ENCODE measurements around the gene DPP10.

The DPP10 gene

DNA sequence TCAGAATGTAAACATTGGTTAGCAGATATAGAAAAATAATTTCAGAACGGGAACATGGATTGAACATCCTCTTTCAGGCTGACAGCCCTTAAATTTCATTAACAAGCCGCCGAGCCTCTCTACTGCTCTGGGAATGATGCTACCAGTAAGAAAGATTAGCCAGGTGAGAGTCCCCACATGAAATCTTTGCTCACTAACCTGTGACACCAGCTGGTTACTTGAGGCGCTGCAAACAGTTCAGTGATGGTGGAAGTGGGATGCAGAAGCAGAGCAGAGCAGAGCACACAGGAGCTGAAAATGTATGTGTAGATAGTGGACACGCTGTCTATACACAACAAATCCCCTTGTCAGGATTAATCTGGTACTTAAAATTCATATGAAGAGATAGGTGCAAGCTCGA, 721.1 kb downstream of the DPP10 start:
- DNase-seq: peak; percentile 14

DNA sequence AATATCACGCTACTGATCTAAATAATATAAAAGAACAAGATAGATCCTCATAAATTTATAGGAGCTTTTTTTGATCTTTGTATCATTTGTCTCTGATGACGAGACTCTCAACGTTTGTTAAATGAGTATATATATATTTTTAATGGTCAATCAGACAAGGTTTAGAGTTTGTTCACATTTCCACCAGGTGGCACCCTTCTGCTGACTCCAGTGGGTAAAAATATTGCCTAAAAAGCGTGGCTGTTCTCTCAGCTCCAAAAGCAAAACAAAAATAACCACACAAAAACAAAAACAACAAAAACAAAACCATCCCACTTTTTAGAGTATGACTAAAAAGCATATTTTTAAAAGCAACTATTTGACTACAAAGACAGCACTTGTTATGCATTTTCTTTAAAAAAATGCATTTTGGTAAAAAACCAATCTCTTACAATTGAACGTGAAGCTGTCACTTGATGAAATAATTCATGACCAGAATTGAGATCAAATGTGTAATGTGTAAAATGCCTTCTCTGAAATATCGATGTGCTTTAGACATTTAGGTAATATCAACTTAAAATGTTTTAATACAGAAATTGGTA, 723.2 kb downstream of the DPP10 start:
- DNase-seq: peak; percentile 77

DNA sequence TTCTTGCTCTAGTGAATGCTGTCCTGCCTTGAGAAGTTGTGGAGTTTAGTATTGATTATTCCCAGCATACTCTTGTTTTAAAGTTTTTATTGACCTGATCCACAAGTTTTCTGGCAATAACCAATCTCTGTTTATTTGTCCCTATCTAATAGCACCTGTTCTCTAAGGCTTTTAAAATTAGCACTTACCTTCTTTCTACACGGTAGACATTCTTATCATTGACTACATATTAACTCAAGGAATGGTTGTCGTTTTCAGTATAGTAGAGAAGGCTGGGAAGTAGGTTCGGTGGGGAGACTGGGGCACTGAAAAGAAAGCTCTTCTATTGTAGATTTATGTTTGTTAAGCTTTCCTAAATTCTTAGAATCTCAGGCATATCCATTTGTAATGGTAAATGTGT, 726.0 kb downstream of the DPP10 start:
- no peak for DNase-seq

DNA sequence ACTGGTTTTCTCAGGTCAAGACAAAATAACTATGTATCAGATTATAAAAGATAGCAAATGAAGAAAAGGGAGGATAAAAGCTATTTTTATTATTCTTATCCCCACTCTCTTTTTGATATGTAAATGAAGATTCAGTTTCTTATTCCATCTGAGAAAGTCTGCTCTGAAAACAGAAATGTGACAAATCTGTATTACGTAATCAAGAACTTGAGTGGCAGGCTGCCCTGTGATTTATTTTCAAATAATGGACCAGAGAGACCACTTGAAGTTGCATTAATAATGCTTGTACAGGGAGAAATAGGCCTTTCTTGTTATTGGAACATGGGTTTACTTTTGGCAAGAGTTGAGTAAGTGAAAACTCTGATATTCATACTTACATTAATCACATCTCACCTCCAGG, 727.4 kb downstream of the DPP10 start:
- DNase-seq: no peak

GRCh38 chr2:115171751-115172150, 729.3 kb downstream of the DPP10 start:
- DNase-seq: no peak

GRCh38 chr2:115174651-115175050, 732.2 kb downstream of the DPP10 start:
- DNase-seq: no peak

DNA sequence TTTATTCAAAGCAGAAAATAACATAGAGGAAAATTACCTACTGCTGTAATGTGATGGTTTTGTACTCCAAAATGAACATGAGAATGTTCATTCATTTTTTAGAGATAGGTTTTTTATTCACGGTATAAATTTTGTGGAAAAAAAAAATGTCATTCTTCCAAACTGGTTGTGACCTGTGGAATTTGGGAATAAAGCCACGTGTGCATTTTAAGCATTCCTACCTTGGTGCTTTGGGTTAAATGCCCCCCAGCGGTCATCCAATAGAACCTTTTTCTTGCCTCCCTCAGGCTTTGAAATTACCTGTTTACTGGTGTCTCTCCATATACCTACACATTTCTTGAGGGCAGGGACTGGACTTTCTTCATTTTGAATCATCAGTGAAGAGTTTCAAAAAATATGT, 740.7 kb downstream of the DPP10 start:
- no peak for DNase-seq

GRCh38 chr2:115190459-115190858, 748.0 kb downstream of the DPP10 start:
- no peak for DNase-seq

GRCh38 chr2:115194623-115195022, 752.2 kb downstream of the DPP10 start:
- DNase-seq: no peak

DNA sequence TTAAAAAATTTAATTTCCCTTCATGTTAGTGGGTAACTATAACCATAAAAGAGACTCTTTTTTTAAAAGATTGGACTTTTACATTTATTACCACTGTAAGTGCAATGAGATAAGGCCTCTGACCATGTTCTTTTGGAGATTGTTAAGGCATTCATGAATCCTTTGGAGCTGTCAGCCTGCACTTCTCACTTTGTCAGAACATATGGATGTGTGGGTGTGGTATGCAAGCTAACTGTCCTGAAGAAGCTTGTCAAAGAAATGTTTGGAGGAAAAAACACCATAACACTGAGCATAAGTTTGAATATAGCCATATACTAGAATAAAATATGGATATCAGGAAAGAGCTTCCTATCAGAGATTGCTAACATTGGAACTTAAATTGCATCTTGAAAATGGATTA, 754.1 kb downstream of the DPP10 start:
- no peak for DNase-seq

DNA sequence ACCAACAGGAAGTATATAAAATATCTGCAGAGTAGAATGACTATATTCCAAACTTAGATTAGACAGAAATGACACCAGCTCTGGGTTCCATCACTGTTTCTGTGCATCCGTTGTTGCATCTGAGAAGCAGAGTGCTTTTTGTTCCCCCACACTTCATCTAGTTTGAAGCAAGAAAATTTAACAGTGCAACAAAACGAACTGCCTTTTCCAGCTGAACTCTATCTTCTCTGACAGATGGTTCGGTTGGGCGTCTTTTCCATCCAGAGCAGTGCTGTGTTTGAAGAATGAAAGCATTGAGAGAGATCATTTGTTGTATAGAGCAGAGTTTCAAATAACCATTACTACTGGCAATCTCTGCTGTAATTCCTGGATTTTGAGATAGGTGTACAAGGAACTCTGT, 757.5 kb downstream of the DPP10 start:
- DNase-seq: no peak

- DNase-seq: no peak
Observed at GRCh38 chr2:115201386-115201785, 758.9 kb downstream of the DPP10 start.

DNA sequence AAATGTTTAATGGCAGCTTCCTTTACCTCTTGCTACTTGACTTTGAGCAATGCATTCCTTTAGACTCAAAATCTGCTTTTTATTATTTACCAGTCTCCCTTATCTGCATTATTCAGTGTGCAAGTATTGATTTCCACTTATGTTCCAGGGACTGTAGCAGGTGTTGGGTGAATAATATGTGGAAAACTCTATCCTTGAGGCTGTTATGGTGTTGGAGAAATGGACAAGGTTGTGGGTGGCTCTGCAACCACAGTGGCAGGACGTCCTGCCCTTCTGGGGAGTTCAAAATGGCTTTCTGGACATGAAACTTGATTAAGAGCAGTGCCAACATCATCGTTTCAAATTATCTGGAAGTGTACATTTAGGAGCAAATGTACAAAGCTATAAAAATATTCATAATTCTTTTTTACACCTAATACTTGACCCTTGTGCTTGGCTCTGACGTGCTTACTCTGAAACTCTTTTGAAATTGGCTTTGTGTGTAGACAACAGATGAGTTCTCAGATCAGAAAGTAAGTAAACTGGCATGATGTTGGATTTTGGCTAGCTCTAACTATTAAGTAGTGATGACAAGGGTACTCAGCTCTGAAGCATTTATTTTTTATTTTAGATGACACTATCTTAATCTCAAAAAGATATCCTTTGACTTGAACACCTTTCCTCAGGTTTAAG, 766.2 kb downstream of the DPP10 start:
- no peak for DNase-seq

DNA sequence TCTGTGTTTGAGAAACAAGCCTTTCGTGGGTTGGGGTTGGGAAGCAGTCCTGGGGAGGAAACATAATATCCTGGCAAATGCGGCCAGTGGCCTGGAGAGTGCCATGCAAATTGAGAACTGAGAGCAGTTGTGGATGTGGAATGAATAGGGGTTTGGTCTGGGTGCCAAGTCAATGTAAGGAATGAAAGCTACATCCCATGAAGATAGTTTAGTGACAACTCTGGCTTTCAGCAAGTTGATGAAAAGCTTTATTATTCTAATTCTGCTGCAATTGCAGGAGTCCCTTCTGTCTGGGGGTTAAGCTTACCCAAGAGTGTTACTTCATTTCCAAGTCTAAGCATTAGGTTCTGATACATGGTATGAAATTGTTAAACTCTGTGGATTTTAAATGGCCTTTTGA, 771.6 kb downstream of the DPP10 start:
- DNase-seq: no peak

DNA sequence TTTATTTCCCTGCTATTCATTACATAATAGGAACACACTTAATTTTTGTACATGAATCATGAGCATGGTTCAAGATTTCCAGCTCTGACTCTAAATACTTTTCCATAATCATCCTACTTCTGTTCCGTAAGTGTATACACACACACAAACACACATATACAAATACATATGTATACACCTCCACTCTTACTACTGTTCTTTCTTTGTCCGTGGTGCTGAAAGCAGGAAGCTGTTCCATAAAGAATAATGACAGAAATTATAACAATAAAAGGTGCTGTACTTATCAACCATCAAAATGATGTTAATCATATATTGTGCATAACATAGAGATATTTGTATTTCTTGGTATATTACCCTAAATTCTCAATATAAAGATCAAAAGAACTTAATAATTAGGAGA, 776.9 kb downstream of the DPP10 start:
- DNase-seq: no peak

DNA sequence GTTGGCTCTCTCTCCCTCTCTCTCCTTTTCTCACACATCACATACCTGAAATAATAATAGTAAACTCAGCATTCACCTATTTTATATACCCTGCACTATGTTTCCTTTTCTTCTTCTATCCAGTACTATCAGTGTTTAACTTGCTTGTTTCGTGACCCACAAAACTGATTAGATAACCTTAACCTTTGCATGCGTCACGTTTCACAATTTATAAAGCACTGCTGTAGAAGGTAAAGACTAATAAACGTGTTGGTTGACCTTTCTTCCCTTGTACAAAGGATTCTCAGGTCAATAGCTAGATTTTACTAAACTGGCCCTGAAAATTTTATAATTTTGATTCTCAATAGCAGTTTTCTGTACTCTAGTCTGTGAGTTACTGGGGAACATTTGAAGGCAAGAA, 791.7 kb downstream of the DPP10 start:
- no peak for DNase-seq

DNA sequence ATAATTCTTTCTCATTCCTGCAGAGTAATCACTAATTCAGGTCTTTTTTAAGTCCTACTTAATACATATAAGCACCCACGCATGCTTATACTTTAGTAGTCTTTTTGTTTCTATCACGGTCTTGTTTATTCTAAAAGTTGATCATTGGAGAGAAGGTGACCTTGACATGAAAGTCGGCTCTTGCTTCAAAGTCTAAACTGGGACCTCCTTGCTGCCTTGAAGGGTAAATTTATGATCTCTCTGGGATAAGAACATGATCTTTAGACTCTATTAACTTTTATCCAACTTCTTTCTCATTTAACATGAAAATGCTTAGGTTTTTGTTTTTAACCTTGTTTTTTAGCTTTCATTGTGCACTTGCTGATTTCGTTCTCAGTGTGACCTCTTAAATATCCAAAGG, 792.3 kb downstream of the DPP10 start:
- no peak for DNase-seq

- DNase-seq: peak; percentile 35
Observed at GRCh38 chr2:115248066-115248465, 805.6 kb downstream of the DPP10 start.

DNA sequence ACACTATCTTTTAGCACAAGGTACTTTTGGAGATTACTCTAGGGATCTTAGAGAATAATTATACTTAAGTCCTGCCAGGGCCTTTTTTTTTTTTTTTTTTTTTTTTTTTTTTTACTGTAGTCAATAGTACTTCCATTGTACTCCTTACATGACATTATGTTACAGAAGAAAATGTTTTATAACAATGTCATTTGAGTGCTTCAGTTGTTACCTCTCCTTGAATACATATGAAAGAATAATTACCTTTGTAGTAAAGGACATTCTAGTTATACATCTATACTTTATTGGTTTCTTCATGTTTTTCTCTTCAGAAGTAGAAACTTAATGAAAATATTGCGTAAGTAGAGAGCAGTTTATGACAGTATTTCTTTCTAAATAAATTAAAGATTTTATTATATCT, 834.9 kb downstream of the DPP10 start:
- DNase-seq: no peak

DNA sequence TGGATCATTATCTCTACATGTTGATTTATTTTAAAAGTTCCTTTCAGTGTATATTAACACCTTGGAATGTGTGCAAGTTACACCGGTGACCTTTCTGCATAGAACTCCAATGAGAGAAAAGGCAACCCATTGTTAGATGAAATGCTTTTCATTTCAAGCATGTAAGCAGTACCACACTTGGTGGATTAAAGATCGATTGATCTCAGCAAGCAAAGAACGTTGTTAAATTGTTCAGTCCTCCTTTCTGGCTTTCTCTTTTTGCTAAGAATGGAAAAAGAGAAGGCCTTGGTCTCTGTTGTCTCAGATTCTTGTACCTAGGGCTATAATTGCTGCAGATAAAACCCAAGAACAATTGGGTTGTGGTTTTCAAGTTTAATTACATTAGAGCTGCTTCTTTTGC, 843.0 kb downstream of the DPP10 start:
- DNase-seq: peak; percentile 7

DNA sequence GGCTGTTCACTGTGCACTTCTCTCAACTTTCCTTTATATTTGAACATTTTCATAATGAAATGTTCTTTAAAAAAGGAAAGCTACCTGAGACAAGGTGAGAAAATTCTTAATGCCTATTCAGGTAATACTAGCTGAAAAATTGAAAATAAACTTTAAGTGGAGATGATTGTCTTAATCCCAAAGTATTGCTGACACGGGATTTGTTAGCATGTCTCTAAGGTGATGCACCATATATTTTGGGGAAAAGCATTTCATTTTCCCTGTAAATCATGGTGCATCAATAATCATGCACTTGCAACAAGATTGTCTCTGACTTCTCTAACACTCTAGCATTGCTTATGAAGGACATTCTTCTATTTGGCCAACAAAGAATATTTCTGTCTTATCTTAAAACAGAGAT, 848.0 kb downstream of the DPP10 start:
- DNase-seq: no peak

DNA sequence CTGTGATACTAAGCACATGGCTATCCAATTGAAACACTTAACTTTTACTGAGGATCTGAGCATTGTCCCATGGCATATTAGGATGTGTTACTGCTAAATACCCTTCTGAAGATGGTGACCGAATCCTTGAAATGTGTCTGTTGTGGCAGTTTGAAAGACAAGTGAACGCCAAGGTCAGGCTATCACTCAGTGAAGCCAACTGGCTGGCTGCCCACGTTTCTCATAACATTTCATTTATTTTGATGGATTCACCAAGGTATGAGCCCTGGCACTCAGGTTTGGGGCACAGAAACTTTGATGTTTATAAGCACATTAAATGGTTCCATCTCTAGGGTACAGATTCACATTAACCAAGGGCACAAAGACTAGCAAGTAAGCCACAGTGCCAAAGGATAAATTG, 850.3 kb downstream of the DPP10 start:
- no peak for DNase-seq

DNA sequence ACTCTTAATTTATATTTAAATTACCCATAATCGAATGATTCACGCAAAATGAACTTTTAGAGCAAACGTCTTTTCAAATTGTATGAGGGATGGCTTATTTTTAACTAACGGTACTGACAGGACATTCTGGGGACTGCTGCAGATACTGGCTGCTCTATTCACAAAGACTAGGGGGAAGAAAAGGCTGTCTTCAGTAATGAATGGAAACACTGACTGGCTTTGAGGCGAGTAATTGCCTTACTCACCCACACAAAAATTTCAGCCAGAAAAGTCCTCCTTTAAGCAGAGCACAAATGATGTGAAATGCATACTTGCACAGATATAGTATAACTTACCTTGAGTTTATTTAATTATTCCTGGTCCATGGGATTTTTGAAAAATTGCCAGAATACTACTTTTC, 852.6 kb downstream of the DPP10 start:
- DNase-seq: peak; percentile 34

GRCh38 chr2:115297056-115297455, 854.6 kb downstream of the DPP10 start:
- DNase-seq: no peak

DNA sequence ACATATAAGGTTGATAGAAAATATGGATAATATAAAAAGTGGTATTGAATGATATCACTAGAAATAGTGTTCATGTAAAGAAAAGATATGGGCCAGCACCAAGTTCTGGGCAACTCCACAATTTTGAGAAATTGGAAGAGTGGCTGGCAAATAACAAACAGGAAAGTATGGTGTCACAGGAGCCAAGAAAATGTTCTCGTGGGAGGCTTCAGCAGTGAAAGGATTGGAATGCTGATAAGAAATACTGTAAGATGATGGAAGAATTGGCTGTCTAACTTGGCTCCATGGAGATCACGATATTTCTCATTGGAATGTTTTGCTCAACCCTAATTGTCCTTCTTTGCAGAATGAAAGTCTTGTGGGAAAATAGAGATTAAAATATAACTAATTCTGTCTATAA, 856.8 kb downstream of the DPP10 start:
- no peak for DNase-seq
